Measurements from ENCODE around the gene JMJD6. TPM values are rescaled to one million over a fixed set of nuclear protein-coding genes. Genes with fewer than 3 reads are reported as not detected.
"Not testable (repeated sequence)": the region's sequence is repeated elsewhere in the genome, so short reads cannot be mapped to it uniquely, and the experiment has no call there.

JMJD6 gene
- total RNA-seq, 1 experiment from 2014 or later = 31.9 TPM

- in situ Hi-C loops (cut with HindIII; ENCODE audit: low sequenced_read_pairs) = no loop called here
- no peak for DNase-seq (ENCODE audit: low spot score)
These were observed 23.3 kb downstream of the JMJD6 start for GRCh38 chr17:76702941-76703637.

DNA sequence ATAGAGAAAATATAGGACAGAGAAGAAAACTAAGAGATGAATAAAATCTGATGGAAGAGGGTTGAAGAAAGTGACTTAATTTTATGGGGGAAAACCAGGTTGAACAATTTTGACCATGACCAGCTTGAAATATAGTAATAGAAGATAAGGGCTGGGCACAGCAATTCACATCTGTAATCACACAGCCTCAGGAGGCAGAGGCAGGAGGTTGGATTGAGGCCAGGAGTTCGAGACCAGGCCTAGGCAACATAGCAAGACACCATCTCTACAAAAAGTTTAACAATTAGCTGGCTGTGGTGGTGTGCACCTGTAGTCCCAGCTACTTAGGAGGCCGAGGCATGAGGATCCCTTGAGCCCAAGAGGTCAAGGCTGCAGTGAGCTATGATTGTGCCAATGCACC, 24.3 kb downstream of the JMJD6 start:
- in situ Hi-C loops (cut with HindIII; ENCODE audit: low sequenced_read_pairs) = no loop called here
- DNase-seq (ENCODE audit: low spot score) = no peak

GRCh38 chr17:76701471-76701967, 24.9 kb downstream of the JMJD6 start:
- in situ Hi-C loops (cut with HindIII; ENCODE audit: low sequenced_read_pairs) = no loop called here
- DNase-seq (ENCODE audit: low spot score) = no peak

GRCh38 chr17:76700617-76701470, 25.6 kb downstream of the JMJD6 start:
- in situ Hi-C loops (cut with HindIII; ENCODE audit: low sequenced_read_pairs) = no loop called here
- peak; percentile 79 for DNase-seq (ENCODE audit: low spot score)

DNA sequence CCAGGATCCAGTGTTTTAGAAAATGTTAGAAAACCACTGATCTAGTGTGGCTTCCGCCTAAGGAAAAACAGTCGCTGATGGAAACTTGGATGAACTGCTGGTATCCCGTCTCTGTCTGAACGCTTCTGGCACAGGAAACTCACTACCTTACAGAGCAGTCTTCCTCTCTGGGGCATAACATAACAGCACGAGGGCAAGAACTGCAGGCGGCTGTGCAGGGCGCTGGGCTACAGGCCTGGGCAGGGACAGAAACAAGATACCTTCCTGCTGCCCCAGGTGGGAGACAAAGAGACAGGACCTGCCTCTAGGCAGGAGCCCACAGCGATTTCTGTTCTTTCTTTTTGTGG, 26.2 kb downstream of the JMJD6 start:
- in situ Hi-C loops (cut with HindIII; ENCODE audit: low sequenced_read_pairs) = no loop called here
- DNase-seq (ENCODE audit: low spot score) = no peak

DNA sequence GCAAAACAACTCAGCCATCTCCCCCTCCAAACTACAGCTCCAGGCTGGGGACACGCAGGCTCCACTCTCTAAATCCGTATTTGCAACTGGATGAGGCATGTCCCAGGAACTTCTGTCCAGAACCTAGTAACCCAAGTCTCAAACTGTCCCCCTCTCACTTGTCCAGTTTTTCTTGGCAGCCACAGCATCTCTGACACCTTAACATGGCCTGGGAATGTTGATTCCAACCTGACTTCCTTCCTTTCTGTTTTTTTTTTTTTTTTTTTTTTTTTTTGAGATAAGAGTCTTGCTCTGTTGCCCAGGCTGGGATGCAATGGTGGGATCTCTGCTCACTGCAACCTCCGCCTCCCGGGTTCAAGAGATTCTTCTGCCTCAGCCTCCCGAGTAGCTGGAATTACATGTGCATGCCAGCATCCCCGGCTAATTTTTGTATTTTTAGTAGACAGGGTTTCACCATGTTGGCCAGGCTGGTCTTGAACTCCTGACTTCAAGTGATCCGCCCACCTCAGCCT, 27.9 kb downstream of the JMJD6 start:
- in situ Hi-C loops (cut with HindIII; ENCODE audit: low sequenced_read_pairs) = loop anchor here (25.0 kb wide), 1 partner anchor 236 kb away; the partner anchor contains the start of genes AANAT and UBE2O
- not testable (repeated sequence) for DNase-seq (ENCODE audit: low spot score)

- DNase-seq (ENCODE audit: low spot score) = peak; percentile 58
These were observed 28.5 kb downstream of the JMJD6 start for GRCh38 chr17:76697702-76698465.

DNA sequence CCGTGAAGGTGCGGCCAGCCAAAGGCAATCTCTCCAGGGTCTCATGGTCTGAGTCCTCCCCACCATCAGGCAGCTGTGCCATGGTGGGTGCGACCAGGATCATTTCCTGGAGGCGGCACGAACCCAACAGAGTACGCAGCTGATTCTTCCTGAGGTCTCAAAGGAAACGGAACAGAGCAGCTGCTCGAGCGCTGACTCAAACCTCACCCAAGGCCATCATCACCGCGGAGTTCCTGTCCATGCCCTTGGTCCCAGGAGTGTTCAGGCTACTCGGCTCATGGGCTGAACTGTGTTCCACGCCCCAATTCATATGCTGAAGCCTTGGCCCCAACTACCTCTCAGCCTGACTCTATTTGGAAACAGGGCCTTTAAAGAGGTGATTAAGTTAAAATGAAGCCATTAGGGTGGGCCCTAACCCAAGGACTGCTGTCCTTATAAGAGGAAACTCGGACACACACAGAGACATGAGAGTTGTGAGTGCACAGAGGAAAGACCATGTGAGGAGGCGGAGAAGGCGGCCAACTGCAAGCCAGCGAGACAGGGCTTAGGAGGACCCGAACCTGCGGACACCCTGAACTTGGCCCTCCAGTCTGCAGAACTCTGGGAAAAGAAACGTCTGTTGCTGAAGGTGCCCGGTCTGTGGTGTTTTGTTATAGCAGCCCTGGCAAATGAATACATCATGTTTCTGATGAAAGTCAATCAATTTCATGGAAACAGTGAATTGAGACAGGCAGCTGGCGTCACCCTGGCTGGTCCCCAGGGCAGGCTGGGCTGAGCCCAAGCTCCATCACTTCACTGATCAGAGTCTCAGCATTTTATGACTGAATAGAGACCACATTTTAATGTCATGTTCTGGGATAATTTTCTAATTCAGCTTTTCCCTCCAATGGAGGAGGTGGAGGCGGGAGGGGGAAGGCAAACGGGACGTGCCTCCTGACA, 29.4 kb downstream of the JMJD6 start:
- in situ Hi-C loops (cut with HindIII; ENCODE audit: low sequenced_read_pairs) = loop anchor here (25.0 kb wide), 1 partner anchor 235 kb away; the partner anchor contains the start of genes AANAT and UBE2O
- DNase-seq (ENCODE audit: low spot score) = no peak

More at GRCh38 chr17:76697702-76698465, 28.5 kb downstream of the JMJD6 start:
- in situ Hi-C loops (cut with HindIII; ENCODE audit: low sequenced_read_pairs) = loop anchor here (25.0 kb wide), 1 partner anchor 236 kb away; the partner anchor contains the start of genes AANAT and UBE2O

GRCh38 chr17:76695059-76695831, 31.2 kb downstream of the JMJD6 start:
- no peak for DNase-seq (ENCODE audit: low spot score)
- in situ Hi-C loops (cut with HindIII; ENCODE audit: low sequenced_read_pairs) = loop anchor here (25.0 kb wide), 1 partner anchor 233 kb away; the partner anchor contains the start of genes AANAT and UBE2O

GRCh38 chr17:76691379-76692191, 34.8 kb downstream of the JMJD6 start:
- in situ Hi-C loops (cut with HindIII; ENCODE audit: low sequenced_read_pairs) = loop anchor here (25.0 kb wide), 1 partner anchor 229 kb away; the partner anchor contains the start of genes AANAT and UBE2O
- no peak for DNase-seq (ENCODE audit: low spot score)

- DNase-seq (ENCODE audit: low spot score) = no peak
- in situ Hi-C loops (cut with HindIII; ENCODE audit: low sequenced_read_pairs) = loop anchor here (25.0 kb wide), 1 partner anchor 228 kb away; the partner anchor contains the start of genes AANAT and UBE2O
These were observed 35.7 kb downstream of the JMJD6 start for GRCh38 chr17:76690596-76691280.

DNA sequence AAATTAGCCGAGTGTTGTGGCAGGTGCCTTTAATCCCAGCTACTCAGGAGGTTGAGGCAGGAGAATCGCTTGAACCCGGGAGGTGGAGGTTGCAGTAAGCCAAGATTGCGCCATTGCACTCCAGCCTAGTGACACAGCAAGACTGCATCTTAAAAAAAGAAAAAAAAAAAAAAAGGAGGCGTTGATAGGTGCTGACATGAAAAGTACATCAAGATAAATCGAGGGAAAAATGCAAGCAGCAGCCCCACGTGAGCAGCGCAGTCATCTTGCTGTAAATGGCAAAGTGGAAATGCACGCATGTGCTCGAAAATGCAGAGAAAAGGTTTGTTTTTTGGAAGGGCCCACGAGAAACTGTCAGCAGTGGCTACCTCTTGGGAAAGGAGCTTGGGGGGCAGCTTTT, 36.5 kb downstream of the JMJD6 start:
- no peak for DNase-seq (ENCODE audit: low spot score)
- in situ Hi-C loops (cut with HindIII; ENCODE audit: low sequenced_read_pairs) = loop anchor here (25.0 kb wide), 1 partner anchor 228 kb away; the partner anchor contains the start of genes AANAT and UBE2O

DNA sequence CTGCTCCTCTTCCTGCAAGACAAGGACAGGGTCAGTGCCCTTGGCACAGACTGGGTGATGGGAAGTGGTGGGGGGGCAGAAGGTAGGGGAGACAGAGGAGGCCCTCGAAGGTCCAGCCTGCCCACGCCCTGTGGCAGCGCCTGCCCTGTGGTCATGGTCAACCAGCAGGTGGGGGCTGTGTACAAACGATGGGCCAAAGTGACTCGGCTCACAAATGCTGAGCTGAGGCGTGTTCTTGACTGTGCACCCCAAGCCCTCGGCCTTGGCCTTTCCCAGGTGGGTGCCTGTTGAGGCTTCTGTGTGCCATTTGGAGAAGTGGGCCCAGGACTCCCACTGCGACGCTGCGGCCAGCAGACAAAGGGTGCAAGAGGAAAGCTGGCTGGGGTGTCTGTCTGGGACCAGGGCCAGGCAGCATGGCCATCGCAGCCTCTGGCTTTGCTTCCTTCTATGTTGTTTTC, 38.2 kb downstream of the JMJD6 start:
- in situ Hi-C loops (cut with HindIII; ENCODE audit: low sequenced_read_pairs) = loop anchor here (25.0 kb wide), 1 partner anchor 226 kb away; the partner anchor contains the start of genes AANAT and UBE2O
- no peak for DNase-seq (ENCODE audit: low spot score)

GRCh38 chr17:76687298-76688164, 38.9 kb downstream of the JMJD6 start:
- in situ Hi-C loops (cut with HindIII; ENCODE audit: low sequenced_read_pairs) = loop anchor here (25.0 kb wide), 1 partner anchor 225 kb away; the partner anchor contains the start of genes AANAT and UBE2O

More at GRCh38 chr17:76687298-76688164, 38.9 kb downstream of the JMJD6 start:
- DNase-seq (ENCODE audit: low spot score) = peak; percentile 48

All from G401 (cell line).